Smooth muscle cell of the brain vasculature (primary cell): ENCODE data around the gene CACNG7.

Experiments
- DNase-seq: peaks from one replicate; pipeline ENCODE4 v3.0.0-alpha.2; 2012; ENCODE audit warnings: low read depth, low spot score

The CACNG7 gene

GRCh38 chr19:53878776-53879139, 30.3 kb upstream of the CACNG7 start:
- no peak for DNase-seq

- DNase-seq = peak; percentile 74
Observed at GRCh38 chr19:53879140-53880081, 29.7 kb upstream of the CACNG7 start.

GRCh38 chr19:53880711-53881481, 28.2 kb upstream of the CACNG7 start:
- DNase-seq = no peak

GRCh38 chr19:53881482-53882390, 27.3 kb upstream of the CACNG7 start, which contains the start of gene PRKCG:
Gene PRKCG, plus strand, starts transcription at chr19:53882197. Its CDS starts 298 bp downstream, at chr19:53882495.
- DNase-seq = no peak

GRCh38 chr19:53882391-53883050, 26.6 kb upstream of the CACNG7 start:
- DNase-seq = no peak

GRCh38 chr19:53883231-53883661, 25.8 kb upstream of the CACNG7 start:
- DNase-seq = no peak

GRCh38 chr19:53883741-53884140, 25.3 kb upstream of the CACNG7 start:
- DNase-seq = no peak

- no peak for DNase-seq
Observed at GRCh38 chr19:53884256-53884655, 24.8 kb upstream of the CACNG7 start.

GRCh38 chr19:53885036-53885435, 24.0 kb upstream of the CACNG7 start:
- DNase-seq = no peak

- no peak for DNase-seq
Observed at GRCh38 chr19:53892301-53892980, 16.6 kb upstream of the CACNG7 start.

GRCh38 chr19:53892981-53893325, 16.1 kb upstream of the CACNG7 start:
- DNase-seq = no peak

- DNase-seq = no peak
Observed at GRCh38 chr19:53894707-53895106, 14.4 kb upstream of the CACNG7 start.

GRCh38 chr19:53896682-53897081, 12.4 kb upstream of the CACNG7 start:
- no peak for DNase-seq

- DNase-seq = no peak
Observed at GRCh38 chr19:53897459-53897858, 11.6 kb upstream of the CACNG7 start.

- no peak for DNase-seq
Observed at GRCh38 chr19:53898166-53898565, 10.9 kb upstream of the CACNG7 start.

- no peak for DNase-seq
Observed at GRCh38 chr19:53898636-53899341, 10.3 kb upstream of the CACNG7 start.

- DNase-seq = no peak
Observed at GRCh38 chr19:53900191-53900860, 8.8 kb upstream of the CACNG7 start.

GRCh38 chr19:53903055-53903680, 5.9 kb upstream of the CACNG7 start:
- no peak for DNase-seq

GRCh38 chr19:53904909-53905308, 4.2 kb upstream of the CACNG7 start:
- no peak for DNase-seq
